Measurements from ENCODE around the gene IGBP1.

- TF ChIP-seq, protein P1, sequence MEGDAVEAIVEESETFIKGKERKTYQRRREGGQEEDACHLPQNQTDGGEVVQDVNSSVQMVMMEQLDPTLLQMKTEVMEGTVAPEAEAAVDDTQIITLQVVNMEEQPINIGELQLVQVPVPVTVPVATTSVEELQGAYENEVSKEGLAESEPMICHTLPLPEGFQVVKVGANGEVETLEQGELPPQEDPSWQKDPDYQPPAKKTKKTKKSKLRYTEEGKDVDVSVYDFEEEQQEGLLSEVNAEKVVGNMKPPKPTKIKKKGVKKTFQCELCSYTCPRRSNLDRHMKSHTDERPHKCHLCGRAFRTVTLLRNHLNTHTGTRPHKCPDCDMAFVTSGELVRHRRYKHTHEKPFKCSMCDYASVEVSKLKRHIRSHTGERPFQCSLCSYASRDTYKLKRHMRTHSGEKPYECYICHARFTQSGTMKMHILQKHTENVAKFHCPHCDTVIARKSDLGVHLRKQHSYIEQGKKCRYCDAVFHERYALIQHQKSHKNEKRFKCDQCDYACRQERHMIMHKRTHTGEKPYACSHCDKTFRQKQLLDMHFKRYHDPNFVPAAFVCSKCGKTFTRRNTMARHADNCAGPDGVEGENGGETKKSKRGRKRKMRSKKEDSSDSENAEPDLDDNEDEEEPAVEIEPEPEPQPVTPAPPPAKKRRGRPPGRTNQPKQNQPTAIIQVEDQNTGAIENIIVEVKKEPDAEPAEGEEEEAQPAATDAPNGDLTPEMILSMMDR (IDR thresholded peaks at IDR 0.05; ENCODE audit: insufficient read depth, low read length, poor library complexity, severe bottlenecking): no peak
- no peak for TF ChIP-seq EZH2phosphoT487 (conservative IDR thresholded peaks at IDR 0.05; ENCODE audit: low read length)
These were observed 33.6 kb downstream of the IGBP1 start for GRCh38 chrX:70166601-70167590.
